ENCODE results near the gene SRPX. TPM values are rescaled to one million over a fixed set of nuclear protein-coding genes. Genes with fewer than 3 reads are reported as not detected.

Gene SRPX
- total RNA-seq, 4 donors from 2014 or later, result 26.6 to 117 (median 84.0) TPM

- TF ChIP-seq CTCF (IDR thresholded peaks at IDR 0.05), result no peak
- no peak for TF ChIP-seq POLR2AphosphoS5 (IDR thresholded peaks at IDR 0.05)
- TF ChIP-seq EP300 (IDR thresholded peaks at IDR 0.05), result no peak
- no peak for TF ChIP-seq POLR2A (IDR thresholded peaks at IDR 0.05)
- no peaks in the 10 kb centered on the region for H3K4me1 ChIP-seq
- no peak for ATAC-seq
- no peaks in the 10 kb centered on the region for H3K36me3 ChIP-seq
- WGBS, 2 donors (ENCODE audit: low coverage in 1 of 2), result 50 to 73% methylated on average over 1 of the region's 1 CpG
- no peaks in the 10 kb centered on the region for H3K9me3 ChIP-seq
- no peaks in the 10 kb centered on the region for H3K27me3 ChIP-seq
- H3K27ac ChIP-seq, result no peak overlapping the region
- no peak overlapping the region for H3K4me3 ChIP-seq
These were observed 104.0 kb downstream of the SRPX start for GRCh38 chrX:38116706-38117105.

- Histone ChIP-seq H3K4me1 (no peaks in the 10 kb centered on the region), H3K27me3 (no peaks in the 10 kb centered on the region), H3K4me3 (no peak overlapping the region), H3K36me3 (no peaks in the 10 kb centered on the region), H3K27ac (no peak overlapping the region), H3K9me3 (no peaks in the 10 kb centered on the region)
- TF ChIP-seq EP300 (IDR thresholded peaks at IDR 0.05) (no peak), POLR2A (IDR thresholded peaks at IDR 0.05) (no peak), POLR2AphosphoS5 (IDR thresholded peaks at IDR 0.05) (no peak)
- no peak for ATAC-seq
- 56 to 63% methylated on average over 1 to 2 of the region's 4 CpGs for WGBS, 2 donors (ENCODE audit: low coverage in 1 of 2)
These were observed 108.1 kb downstream of the SRPX start for GRCh38 chrX:38112566-38112965.

- no peak overlapping the region for H3K27ac ChIP-seq
- WGBS, 2 donors (ENCODE audit: low coverage in 1 of 2), result 91 to 96% methylated on average over 4 to 5 of the region's 5 CpGs
These were observed 109.5 kb downstream of the SRPX start for GRCh38 chrX:38111196-38111595.

GRCh38 chrX:38110231-38110630 lies 110.4 kb downstream of the SRPX start:
- Histone ChIP-seq H3K9me3 (no peaks in the 10 kb centered on the region), H3K36me3 (no peaks in the 10 kb centered on the region), H3K27ac (no peak overlapping the region), H3K27me3 (no peaks in the 10 kb centered on the region), H3K4me3 (no peak overlapping the region), H3K4me1 (no peaks in the 10 kb centered on the region)
- ATAC-seq, result no peak
- TF ChIP-seq POLR2A (IDR thresholded peaks at IDR 0.05), result no peak
- TF ChIP-seq EP300 (IDR thresholded peaks at IDR 0.05), result no peak
- TF ChIP-seq POLR2AphosphoS5 (IDR thresholded peaks at IDR 0.05), result no peak
- TF ChIP-seq CTCF (IDR thresholded peaks at IDR 0.05), result no peak
- 43 to 76% methylated on average over 3 to 6 of the region's 6 CpGs for WGBS, 2 donors (ENCODE audit: low coverage in 1 of 2)

More at GRCh38 chrX:38111196-38111595, 109.5 kb downstream of the SRPX start:
- no peaks in the 10 kb centered on the region for H3K27me3 ChIP-seq
- TF ChIP-seq POLR2AphosphoS5 (IDR thresholded peaks at IDR 0.05) (no peak), EP300 (IDR thresholded peaks at IDR 0.05) (no peak), CTCF (IDR thresholded peaks at IDR 0.05) (no peak), POLR2A (IDR thresholded peaks at IDR 0.05) (no peak)
- H3K36me3 ChIP-seq, result no peaks in the 10 kb centered on the region
- no peaks in the 10 kb centered on the region for H3K9me3 ChIP-seq
- no peaks in the 10 kb centered on the region for H3K4me1 ChIP-seq
- ATAC-seq, result no peak
- no peak overlapping the region for H3K4me3 ChIP-seq

- ATAC-seq, result no peak
- Histone ChIP-seq H3K36me3 (no peaks in the 10 kb centered on the region), H3K4me1 (no peaks in the 10 kb centered on the region), H3K27me3 (no peaks in the 10 kb centered on the region), H3K9me3 (no peaks in the 10 kb centered on the region), H3K4me3 (no peak overlapping the region), H3K27ac (no peak overlapping the region)
- TF ChIP-seq POLR2AphosphoS5 (IDR thresholded peaks at IDR 0.05), result no peak
- no peak for TF ChIP-seq CTCF (IDR thresholded peaks at IDR 0.05)
- WGBS, 2 donors (ENCODE audit: low coverage in 1 of 2), result 81 to 96% methylated on average over 3 of the region's 4 CpGs
These were observed 111.4 kb downstream of the SRPX start for GRCh38 chrX:38109042-38109898.
